ENCODE measurements around the gene ULK4.

Gene ULK4

DNA sequence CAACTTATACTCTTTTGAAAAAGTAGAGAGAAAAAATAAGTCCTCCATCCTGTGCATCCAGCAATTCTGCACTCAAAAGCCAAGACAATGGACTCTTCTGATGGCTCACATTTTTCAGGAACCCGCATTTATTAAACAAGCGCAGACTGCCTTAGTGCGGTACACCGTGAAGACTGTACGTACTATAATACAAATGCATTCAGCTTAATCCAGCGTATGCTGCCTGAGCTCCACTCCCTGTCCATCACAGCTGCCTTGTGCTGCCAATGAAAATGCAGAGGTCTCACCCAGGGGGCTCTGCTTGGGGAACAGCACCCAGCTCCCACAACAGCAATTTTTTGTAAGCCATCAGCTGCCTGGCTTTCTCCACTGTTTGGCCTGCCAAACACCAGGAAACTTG lies 350.9 kb downstream of the ULK4 start:
- TF ChIP-seq, protein P1, sequence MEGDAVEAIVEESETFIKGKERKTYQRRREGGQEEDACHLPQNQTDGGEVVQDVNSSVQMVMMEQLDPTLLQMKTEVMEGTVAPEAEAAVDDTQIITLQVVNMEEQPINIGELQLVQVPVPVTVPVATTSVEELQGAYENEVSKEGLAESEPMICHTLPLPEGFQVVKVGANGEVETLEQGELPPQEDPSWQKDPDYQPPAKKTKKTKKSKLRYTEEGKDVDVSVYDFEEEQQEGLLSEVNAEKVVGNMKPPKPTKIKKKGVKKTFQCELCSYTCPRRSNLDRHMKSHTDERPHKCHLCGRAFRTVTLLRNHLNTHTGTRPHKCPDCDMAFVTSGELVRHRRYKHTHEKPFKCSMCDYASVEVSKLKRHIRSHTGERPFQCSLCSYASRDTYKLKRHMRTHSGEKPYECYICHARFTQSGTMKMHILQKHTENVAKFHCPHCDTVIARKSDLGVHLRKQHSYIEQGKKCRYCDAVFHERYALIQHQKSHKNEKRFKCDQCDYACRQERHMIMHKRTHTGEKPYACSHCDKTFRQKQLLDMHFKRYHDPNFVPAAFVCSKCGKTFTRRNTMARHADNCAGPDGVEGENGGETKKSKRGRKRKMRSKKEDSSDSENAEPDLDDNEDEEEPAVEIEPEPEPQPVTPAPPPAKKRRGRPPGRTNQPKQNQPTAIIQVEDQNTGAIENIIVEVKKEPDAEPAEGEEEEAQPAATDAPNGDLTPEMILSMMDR (IDR thresholded peaks at IDR 0.05; ENCODE audit: control insufficient read depth, extremely low read depth, insufficient read depth), result no peak
- H3K4me3 ChIP-seq (ENCODE audit: low read depth, low read length), result no peak overlapping the region
- no peak for DNase-seq (ENCODE audit: low read depth)

DNA sequence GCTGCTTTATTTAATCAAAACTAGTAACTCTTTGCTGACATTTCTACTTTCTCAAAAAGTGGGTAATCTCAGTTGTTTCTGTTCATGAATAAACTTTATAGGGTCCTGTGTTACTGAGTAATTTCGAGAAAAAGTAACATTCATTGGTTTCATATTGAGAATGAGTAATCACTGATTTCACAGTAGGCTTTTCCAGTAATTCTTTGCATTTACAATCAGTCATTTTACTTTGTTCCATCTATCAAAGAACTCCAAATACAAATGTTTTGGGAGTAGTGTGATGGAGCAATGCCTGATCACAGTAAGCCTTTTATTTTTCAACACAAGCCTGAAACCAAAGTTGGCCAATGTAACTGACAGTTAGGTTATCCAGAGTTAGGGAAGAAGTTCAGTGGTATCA lies 353.6 kb downstream of the ULK4 start:
- TF ChIP-seq, protein P1 (IDR thresholded peaks at IDR 0.05; ENCODE audit: control insufficient read depth, extremely low read depth, insufficient read depth), result no peak
- no peak overlapping the region for H3K4me3 ChIP-seq (ENCODE audit: low read depth, low read length)
- DNase-seq (ENCODE audit: low read depth), result no peak

DNA sequence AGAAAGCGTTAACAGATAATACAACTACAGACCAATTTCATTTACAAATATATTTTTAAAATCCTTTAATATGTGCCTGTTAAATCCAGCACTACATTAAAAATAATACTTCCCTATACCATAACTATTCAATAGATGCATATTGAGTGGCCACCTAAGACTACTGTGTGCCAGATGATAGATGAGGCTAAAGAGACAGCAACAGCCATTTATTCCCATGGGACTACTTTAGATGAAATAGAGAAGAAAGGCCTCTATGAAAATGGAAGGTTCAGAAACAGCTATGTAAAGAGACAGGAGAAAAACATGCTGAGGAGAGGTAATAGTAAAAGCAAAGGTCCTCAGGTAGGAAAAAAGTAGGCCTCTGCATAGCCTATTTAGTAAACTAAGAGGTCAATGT lies 358.1 kb downstream of the ULK4 start:
- H3K4me3 ChIP-seq (ENCODE audit: low read depth, low read length), result no peak overlapping the region
- no peak for DNase-seq (ENCODE audit: low read depth)
- TF ChIP-seq, protein P1 (IDR thresholded peaks at IDR 0.05; ENCODE audit: control insufficient read depth, extremely low read depth, insufficient read depth), result no peak

DNA sequence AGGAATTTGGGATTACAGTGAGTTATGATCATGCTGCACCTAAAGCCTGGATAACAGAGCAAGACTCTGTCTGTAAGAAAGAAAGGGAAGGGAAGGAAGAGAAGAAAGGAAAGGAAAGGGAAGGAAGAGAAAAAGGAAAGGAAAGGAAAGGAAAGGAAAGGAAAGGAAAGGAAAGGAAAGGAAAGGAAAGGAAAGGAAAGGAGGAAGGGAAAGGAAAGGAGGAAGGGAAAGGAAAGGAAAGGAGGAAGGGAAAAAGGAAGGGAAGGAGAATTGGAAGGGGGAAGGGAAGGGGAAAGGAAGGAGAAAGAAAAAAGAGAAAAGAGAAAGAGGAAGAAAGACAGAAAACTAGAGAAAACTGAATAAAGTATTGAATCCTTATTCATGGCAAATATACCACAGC lies 359.8 kb downstream of the ULK4 start:
- no peak for DNase-seq (ENCODE audit: low read depth)
- TF ChIP-seq, protein P1 (IDR thresholded peaks at IDR 0.05; ENCODE audit: control insufficient read depth, extremely low read depth, insufficient read depth), result no peak

DNA sequence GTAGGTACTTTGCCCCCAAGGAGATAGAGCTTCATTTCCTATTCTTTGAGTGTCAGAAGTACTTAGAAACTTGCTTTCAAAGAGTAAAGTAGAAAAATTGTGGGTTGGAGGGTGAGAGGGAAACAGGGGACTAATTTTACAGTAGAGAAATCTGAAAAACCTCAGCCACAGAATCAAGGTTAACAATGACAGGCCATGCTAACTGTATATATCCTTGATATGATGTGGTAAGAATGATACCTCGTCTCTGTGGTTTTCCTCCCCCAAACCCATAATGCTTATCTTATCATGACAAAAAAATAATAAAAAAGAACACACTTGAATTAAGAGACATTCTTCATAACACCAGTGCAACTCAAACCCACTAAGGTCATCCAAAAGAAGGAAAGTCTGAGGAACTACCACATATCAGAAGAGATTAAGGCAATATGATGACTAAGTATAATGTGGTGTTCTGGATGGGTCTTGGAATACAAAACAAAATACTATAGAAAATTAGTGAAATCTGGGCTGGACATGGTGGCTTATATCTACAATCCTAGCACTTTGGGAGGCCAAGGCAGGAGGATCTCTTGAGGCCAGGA lies 360.4 kb downstream of the ULK4 start:
- H3K4me3 ChIP-seq (ENCODE audit: low read depth, low read length), result no peak overlapping the region
- DNase-seq (ENCODE audit: low read depth), result no peak
- TF ChIP-seq, protein P1 (IDR thresholded peaks at IDR 0.05; ENCODE audit: control insufficient read depth, extremely low read depth, insufficient read depth), result no peak

More for the DNA sequence above, 359.8 kb downstream of the ULK4 start:
- no peak overlapping the region for H3K4me3 ChIP-seq (ENCODE audit: low read depth, low read length)

DNA sequence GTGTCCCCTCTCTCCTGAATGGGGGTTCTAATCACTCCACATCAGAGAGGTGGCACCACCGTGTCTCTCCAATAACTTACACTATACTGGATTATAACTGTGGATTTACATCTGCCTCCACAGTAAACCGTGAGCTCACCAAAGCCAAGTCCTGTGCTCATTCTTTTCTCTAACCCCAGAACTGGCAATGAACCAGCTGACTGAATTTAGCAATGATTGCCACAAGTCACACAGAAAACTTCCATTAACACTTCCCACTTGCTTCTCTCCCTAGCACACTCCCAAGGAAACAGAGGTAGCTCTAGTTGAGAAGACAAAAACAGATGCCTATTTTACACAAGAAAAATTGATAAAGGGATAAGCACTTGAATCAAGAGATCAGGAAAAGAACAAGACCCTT lies 361.3 kb downstream of the ULK4 start:
- TF ChIP-seq, protein P1 (IDR thresholded peaks at IDR 0.05; ENCODE audit: control insufficient read depth, extremely low read depth, insufficient read depth), result no peak
- H3K4me3 ChIP-seq (ENCODE audit: low read depth, low read length), result no peak overlapping the region
- no peak for DNase-seq (ENCODE audit: low read depth)

DNA sequence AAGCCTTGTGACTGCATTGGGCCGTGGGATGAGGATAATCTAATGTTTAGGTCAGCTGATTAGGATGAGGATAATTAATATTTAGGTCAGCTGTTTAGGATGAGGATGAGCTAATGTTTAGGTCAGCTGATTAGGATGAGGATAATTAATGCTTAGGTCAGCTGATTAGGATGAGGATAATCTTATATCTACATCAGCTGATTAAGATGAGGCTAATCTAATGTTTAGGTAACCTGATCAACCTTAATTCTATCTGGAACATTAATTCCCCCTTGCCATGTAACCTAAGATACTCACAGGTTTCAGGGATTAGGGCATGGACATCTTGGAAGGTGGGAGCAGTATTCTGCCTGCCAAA lies 362.8 kb downstream of the ULK4 start:
- TF ChIP-seq, protein P1 (IDR thresholded peaks at IDR 0.05; ENCODE audit: control insufficient read depth, extremely low read depth, insufficient read depth), result no peak
- DNase-seq (ENCODE audit: low read depth), result no peak
- H3K4me3 ChIP-seq (ENCODE audit: low read depth, low read length), result no peak overlapping the region

All from LNCaP clone FGC (cell line).